AG08396 (cell line): ENCODE results near the gene IRF8.
"Not testable (repeated sequence)": the region's sequence is repeated elsewhere in the genome, so short reads cannot be mapped to it uniquely, and the experiment has no call there.

Experiments used
- DNase-seq: peaks from one replicate; pipeline ENCODE4 v3.0.0; 2012; ENCODE audit warnings: low spot score, mixed read lengths

IRF8 gene

DNA sequence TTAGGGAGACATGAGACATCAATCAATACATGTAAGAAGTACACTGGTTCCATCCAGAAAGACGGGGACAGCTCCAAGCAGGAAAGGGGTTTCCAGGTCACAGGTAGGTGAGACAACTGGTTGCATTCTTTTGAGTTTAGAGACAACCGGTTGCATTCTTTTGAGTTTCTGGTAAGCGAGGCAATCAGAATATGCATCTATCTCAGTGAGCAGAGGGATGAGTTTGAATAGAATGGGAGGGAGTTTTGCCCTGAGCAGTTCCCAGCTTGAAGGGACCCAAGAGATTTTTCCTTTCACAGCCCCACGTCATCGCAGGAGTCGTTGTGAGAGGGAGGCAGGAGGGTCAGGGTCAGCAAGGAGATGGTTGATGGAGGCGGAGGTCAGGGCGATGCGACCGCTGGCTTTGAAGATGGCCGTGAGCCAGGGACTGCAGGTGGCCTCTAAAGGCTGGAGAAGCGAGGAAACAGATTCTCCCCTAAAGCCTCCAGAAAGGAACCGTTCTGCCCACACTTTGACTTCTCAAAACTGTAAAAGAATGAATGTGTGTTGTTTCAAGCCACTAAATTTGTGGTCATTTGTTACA, 36.5 kb downstream of the IRF8 start:
- DNase-seq: no peak

DNA sequence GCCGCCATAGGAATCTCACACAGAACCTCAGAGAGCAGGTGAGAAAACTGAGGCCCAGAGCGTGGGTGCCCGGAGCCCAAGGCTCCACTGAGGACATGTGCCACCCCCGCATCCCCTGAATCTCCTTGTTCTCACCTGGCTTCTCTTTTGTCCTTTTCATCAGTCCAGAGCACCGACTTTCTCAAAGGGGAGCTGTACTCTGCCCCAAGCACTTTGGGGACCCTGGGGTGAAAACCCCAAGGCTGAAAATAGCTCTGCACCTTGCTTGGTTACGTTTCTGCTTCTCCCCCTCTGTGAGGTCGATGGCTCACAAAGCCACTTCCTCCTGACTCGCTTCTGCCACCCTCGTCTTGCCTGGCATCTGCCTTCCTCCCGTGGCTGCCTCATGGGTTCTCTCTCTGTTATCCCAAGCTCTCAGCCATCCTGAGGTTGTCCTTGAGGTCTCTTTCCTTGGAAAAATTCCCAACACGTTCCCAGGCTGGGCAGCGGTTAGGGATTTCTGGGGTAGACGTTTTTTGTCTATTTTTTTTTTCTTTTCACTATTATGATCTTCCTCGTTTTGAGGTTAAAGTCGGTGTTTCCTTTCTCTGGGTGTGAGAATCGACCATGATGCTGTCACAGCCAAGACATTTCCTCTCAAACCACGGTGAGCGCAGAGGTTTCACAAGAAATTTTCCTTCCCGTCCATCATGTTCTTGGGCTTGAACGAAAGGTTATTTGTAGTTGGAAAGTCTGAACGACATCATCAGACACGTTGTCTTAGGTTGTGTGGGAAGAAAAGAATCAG, 37.2 kb downstream of the IRF8 start:
- DNase-seq: no peak

DNA sequence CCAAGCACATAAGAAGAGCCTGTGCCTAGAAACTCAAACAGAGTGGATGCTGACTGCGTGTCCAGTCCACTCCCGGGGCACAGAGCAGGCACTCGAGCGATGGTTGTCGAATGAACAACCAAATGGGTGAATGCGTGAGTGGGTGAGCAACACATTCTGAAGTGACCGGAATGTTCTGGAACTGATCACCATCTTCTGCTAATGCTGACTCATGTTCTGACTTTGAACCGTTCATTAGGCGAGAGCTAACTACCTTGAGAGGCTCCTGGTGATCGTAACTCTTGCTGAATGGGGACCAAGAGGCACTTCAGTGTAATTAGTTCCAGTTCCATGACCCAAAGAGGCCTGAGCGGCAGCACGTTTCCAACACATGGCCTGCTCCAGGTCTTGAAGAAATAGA, 37.9 kb downstream of the IRF8 start:
- DNase-seq: no peak

GRCh38 chr16:85940214-85940613, 41.3 kb downstream of the IRF8 start:
- no peak for DNase-seq

- no peak for DNase-seq
Measured at GRCh38 chr16:85941863-85942644, 43.1 kb downstream of the IRF8 start.

- DNase-seq: not testable (repeated sequence)
Measured at GRCh38 chr16:85942659-85943058, 43.7 kb downstream of the IRF8 start.

DNA sequence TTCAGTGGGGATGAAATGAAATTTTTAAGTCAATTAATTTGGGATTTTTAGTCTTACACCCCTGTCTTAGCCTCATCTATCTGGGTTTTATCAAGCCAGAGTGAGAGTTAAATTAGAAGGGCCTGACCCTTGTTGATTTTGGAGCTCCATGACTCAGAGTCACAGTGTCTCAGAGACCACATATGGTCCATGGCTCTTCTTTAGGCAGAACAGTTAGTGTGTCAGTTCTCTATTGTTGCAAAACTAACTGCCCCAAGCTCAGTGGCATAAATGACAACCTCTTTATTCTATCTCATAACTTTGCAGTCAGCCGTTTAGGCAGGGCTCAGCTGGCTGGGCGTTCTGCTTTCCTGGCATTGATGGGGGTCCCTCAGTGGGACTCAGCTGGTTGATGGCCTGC, 44.7 kb downstream of the IRF8 start:
- no peak for DNase-seq

GRCh38 chr16:85944572-85945423, 45.8 kb downstream of the IRF8 start:
- no peak for DNase-seq

DNA sequence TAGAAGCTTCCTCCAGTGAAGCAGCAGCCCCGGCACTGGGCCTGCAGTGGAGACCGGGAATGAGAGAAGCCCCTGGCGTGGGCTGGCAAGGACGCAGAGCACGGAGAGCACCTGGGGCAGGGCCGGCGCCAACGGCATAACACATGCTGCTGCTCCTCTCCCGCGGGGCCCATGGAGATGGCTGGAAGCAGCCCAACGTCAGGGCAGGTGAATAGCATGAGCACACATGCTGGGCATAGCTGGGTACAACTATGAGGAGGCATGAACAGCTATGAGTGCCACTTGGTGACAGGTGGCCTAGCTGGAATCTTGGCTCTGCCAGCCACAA, 46.4 kb downstream of the IRF8 start:
- no peak for DNase-seq

DNA sequence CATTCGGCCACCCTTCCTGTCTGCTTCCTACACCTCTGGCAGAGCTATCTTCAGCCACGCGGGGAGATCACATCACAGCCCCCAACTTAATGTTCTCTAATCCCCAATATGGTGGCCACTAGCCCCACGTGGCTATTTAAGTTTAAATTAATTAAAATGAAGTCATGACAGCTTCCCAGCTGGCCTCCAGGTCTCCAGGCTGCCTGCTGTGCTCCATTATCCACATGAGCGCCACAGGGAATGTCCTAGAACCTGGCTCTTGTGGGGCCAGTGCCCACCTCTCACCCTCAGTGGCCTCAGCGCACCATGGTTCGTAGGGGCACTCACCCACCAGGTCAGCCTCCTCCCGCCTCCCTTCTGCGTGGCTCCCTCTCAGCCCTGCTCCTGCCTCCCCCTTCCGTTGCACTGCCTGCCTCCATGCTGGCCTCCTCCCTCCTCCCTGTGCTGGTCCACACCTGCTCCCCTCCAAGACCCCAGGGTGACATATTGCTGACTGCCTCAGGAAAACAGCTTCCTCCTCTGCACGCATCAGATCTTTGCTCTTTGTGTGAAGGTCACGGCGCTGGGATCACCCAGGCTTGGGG, 47.7 kb downstream of the IRF8 start:
- no peak for DNase-seq

- DNase-seq: no peak
Measured at GRCh38 chr16:85947230-85948137, 48.5 kb downstream of the IRF8 start.

DNA sequence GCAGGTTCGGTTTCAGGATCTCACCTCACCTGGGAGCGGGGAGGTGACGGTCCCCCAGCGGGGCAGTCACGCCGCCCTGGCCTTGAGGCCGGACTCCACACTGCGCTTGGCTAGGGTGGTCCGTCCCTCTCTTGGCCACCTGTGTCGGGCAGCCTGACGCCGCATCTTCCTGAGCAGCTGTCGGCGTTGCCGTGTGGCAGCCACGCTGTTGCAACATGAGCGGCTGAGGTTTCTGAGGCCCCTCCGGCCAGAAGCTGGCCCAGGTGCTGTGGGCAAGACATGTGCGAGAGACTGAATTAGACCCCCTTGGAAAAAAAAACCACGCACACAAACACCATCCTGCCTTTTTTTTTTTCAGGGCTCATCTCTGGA, 49.2 kb downstream of the IRF8 start:
- DNase-seq: no peak

DNA sequence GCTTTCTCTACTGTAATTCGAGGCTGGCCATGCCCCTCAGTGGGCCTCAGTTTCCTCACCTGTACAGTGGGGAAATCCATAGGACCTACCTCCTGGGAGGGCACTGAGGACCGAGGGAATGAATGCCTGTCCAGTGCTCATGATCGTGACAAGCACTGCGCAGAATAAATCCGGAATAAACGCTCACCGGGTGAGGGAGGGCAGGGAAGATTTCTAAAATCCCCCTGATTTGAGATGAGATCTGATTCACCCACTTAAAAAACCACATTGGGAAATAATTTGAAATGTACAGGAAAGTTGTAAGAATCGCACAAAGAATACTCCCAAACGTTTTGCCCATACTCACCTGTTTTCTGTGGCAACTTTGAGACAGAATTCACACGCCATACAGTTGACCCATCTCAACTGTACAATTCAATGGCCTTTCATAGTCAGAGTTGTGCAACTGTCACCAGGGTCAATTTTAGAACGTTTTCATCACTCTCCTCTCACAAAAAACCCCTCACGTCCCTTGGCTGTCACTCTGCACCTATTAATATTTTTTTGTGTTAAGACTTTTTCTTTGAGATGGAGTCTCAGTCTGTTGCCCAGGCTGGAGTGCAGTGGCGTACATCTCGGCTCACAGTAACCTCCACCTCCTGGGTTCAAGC, 49.8 kb downstream of the IRF8 start:
- DNase-seq: no peak

DNA sequence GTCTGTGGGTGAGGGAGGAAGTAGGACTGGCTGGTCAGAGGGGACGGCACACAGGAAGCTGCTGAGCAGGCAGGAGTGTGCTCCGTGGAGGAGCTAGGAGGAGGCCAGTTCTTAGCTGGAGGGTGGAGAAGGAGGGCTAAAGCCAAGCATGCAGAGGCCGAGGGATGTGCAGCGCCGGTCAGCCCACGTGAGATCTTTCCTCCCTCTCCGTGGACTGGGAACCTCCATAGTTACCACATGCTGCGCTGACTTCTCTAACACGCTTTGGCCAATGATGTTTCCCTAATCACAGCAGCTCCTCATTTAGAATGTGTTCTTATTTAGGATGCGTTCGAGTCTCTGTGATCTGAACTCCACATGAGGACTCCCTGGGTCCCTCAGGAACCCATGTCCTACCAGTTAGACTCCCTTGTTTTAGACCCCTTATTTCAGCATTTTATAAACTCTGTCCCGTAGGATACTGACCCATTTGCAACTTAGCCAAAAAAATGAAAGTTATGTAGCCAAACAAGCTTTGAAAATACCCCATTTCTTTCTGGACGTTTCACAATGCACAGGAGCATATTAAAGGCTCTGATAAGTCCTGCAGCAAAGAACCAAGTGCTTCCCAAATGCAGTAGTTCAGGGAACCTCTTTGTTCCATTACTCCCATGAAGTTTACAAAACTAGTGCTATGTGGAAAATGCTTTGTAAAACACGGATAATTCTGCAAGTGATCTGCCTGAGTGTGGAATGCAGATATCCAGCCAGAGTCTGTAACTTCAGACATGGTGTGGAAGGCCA, 51.4 kb downstream of the IRF8 start:
- no peak for DNase-seq

DNA sequence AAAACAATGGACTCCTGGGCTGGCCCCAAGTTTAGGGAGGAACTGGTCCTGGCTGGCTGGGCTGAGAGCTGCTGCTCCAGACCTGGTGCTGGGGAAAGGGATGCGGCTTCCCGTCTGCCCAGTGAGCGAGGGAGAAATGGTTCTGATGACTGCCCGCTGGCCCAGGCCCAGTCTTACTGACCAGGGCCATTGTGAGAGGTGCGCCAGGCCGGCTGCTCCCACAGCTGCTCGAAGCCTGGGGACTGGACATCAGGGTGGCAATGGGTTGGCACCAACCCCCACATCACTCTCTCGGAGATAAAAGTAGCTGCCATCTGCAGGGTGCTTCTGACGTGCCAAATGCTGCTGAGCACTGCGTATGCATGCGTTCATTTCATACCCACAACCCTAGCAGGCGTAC, 53.2 kb downstream of the IRF8 start:
- no peak for DNase-seq

GRCh38 chr16:85952811-85953210, 53.8 kb downstream of the IRF8 start:
- no peak for DNase-seq

DNA sequence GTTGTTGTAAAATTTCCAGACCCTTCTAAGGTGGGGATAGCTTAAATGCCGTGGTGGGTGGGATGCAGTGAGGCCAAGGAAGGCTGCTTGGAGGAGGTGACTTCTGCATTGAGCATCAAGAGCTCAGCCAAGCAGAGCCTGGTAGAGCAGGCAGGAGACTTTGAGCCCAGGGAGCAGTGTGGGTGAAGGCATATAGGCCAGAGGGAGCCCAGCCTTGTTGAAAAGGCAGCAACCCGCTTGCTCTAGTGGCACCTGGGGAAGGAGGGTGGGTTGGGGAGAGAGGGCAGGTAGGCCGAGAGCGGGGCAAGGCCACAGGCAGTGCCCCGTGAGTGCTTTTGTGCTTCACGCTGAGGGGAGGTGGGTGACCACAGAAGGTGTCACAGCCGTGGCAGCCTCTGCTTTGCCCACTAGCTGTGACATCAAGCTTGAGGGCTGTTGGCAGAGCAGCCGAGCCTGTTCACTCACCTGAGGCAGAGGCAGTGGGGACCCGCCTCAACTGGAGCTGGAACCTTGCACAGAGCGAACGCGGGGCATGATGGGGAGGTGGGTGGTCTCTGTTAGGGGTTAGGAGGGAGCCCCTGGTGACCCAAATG, 56.1 kb downstream of the IRF8 start:
- no peak for DNase-seq

GRCh38 chr16:85955566-85955965, 56.6 kb downstream of the IRF8 start:
- no peak for DNase-seq

DNA sequence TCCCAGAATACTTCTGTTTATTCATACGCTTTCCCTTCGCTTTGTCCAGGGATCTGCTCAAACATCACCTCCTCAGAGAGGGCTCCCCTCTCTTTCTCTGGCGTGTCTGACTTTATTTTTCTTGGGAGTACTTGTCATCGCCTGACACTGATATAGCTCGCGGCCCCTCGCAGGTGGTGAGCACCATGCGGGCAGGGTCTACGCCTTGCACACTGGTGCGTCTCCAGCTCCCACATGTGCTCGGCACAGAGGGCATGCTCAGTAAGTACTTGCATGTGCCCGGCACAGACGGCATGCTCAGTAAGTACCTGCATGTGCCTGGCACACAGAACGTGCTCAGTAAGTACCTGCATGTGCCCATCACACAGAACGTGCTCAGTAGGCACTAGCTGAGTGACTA, 57.5 kb downstream of the IRF8 start:
- no peak for DNase-seq
